Measurements from ENCODE around the gene DLST. TPM values are rescaled to one million over a fixed set of nuclear protein-coding genes. Genes with fewer than 3 reads are reported as not detected.

Gene DLST
- total RNA-seq, 4 donors from 2014 or later = 79.1 to 190 (median 97.2) TPM

DNA sequence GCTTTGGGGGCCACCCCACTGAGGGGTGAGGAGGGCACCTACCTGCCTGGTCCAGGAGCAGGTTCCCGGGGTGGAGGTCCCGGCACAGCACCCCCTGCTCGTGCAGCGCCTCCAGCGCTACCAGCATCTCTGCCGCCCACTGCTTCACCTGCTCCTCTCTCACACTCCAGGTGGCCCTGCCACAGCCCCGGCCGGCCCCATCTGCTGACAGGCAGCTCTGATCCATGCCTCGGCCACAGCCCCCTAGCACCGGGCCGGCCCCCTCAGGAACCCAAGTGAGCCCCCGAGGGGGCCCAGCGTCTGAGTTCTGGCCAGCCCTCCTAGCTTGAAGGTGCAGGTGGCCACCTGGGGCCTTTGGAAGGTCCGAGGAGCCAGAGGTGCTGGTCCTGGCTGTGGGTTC, 27.8 kb downstream of the DLST start:
- Histone ChIP-seq H3K36me3 (peaks cover 3% of the 10 kb centered on the region), H3K27me3 (no peaks in the 10 kb centered on the region), H3K4me3 (no peak overlapping the region), H3K27ac (no peak overlapping the region), H3K9me3 (no peaks in the 10 kb centered on the region), H3K4me1 (peaks cover 56% of the 10 kb centered on the region)
- no peak for TF ChIP-seq POLR2A (IDR thresholded peaks at IDR 0.05)
- TF ChIP-seq POLR2AphosphoS5 (IDR thresholded peaks at IDR 0.05) = no peak
- TF ChIP-seq, protein P1, sequence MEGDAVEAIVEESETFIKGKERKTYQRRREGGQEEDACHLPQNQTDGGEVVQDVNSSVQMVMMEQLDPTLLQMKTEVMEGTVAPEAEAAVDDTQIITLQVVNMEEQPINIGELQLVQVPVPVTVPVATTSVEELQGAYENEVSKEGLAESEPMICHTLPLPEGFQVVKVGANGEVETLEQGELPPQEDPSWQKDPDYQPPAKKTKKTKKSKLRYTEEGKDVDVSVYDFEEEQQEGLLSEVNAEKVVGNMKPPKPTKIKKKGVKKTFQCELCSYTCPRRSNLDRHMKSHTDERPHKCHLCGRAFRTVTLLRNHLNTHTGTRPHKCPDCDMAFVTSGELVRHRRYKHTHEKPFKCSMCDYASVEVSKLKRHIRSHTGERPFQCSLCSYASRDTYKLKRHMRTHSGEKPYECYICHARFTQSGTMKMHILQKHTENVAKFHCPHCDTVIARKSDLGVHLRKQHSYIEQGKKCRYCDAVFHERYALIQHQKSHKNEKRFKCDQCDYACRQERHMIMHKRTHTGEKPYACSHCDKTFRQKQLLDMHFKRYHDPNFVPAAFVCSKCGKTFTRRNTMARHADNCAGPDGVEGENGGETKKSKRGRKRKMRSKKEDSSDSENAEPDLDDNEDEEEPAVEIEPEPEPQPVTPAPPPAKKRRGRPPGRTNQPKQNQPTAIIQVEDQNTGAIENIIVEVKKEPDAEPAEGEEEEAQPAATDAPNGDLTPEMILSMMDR (IDR thresholded peaks at IDR 0.05) = no peak
- TF ChIP-seq EP300 (IDR thresholded peaks at IDR 0.05) = no peak
- DNase-seq (ENCODE audit: low spot score in 2 of 2) = no peak
- WGBS = 90% methylated on average over 6 of the region's 14 CpGs

- Histone ChIP-seq H3K27ac (no peak overlapping the region), H3K9me3 (no peaks in the 10 kb centered on the region), H3K4me3 (no peak overlapping the region), H3K36me3 (no peaks in the 10 kb centered on the region), H3K27me3 (no peaks in the 10 kb centered on the region), H3K4me1 (peaks cover 58% of the 10 kb centered on the region)
- TF ChIP-seq, protein P1 (IDR thresholded peaks at IDR 0.05) = no peak
- TF ChIP-seq EP300 (IDR thresholded peaks at IDR 0.05) (no peak), POLR2AphosphoS5 (IDR thresholded peaks at IDR 0.05) (no peak)
- 92% methylated on average over 10 of the region's 10 CpGs for WGBS
- DNase-seq (ENCODE audit: low spot score in 2 of 2) = no peak
These were observed 28.2 kb downstream of the DLST start for GRCh38 chr14:74909911-74910310.

DNA sequence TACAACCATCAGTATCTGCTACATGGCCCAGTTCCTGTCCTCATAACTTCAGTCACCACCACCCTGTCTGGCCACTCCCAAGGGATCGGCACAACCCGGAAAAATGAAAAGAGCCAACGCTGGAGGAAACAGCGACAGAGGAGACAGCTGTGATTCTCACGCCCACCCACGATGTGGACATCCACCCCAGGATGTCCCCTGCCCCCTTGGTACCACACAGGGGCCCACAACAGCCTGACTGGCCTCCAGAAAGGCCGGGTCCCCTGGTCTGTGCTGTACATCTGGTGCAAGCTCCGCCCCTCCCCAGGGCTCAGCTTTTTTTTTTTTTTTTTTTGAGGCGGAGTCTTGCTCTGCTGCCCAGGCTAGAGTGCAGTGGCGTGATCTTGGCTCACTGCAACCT, 28.8 kb downstream of the DLST start:
- Histone ChIP-seq H3K36me3 (no peaks in the 10 kb centered on the region), H3K9me3 (no peaks in the 10 kb centered on the region), H3K4me1 (peaks cover 58% of the 10 kb centered on the region), H3K27me3 (no peaks in the 10 kb centered on the region), H3K27ac (no peak overlapping the region), H3K4me3 (no peak overlapping the region)
- no peak for DNase-seq (ENCODE audit: low spot score in 2 of 2)
- 38% methylated on average over 10 of the region's 10 CpGs for WGBS
- TF ChIP-seq POLR2AphosphoS5 (IDR thresholded peaks at IDR 0.05) (no peak), POLR2A (IDR thresholded peaks at IDR 0.05) (no peak), EP300 (IDR thresholded peaks at IDR 0.05) (no peak)
- TF ChIP-seq, protein P1 (IDR thresholded peaks at IDR 0.05) = no peak

DNA sequence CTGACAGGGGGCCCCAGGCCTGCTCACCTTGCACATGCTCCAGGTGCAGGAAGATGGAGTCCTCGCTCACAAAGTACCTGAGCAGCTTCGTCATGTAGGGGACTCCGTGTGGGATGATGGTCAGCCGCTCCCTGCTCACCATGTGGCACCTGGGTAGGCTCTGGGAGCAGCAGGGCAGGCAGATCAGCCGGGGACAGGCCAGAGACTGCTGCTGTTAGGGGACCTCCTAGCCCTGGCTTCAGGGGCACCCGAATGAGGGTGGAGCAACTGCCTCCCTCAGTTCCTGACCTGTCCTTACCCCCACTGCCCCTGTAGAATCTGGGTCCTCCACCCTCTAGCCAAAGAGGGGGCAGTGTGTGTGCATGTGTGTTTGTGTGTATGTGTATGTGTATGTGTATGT, 29.5 kb downstream of the DLST start:
- 92% methylated on average over 4 of the region's 6 CpGs for WGBS
- no peaks in the 10 kb centered on the region for H3K27me3 ChIP-seq
- no peaks in the 10 kb centered on the region for H3K36me3 ChIP-seq
- DNase-seq (ENCODE audit: low spot score in 2 of 2) = no peak
- H3K4me1 ChIP-seq = peaks cover 59% of the 10 kb centered on the region
- H3K9me3 ChIP-seq = no peaks in the 10 kb centered on the region
- no peak overlapping the region for H3K27ac ChIP-seq
- TF ChIP-seq EP300 (IDR thresholded peaks at IDR 0.05) = no peak
- TF ChIP-seq POLR2AphosphoS5 (IDR thresholded peaks at IDR 0.05) = no peak
- TF ChIP-seq, protein P1 (IDR thresholded peaks at IDR 0.05) = no peak
- no peak for TF ChIP-seq POLR2A (IDR thresholded peaks at IDR 0.05)
- H3K4me3 ChIP-seq = no peak overlapping the region

- H3K36me3 ChIP-seq = no peaks in the 10 kb centered on the region
- H3K27ac ChIP-seq = no peak overlapping the region
- TF ChIP-seq POLR2AphosphoS5 (IDR thresholded peaks at IDR 0.05) (no peak), POLR2A (IDR thresholded peaks at IDR 0.05) (no peak), EP300 (IDR thresholded peaks at IDR 0.05) (no peak)
- TF ChIP-seq, protein P1 (IDR thresholded peaks at IDR 0.05) = no peak
- WGBS = no CpG with 5 or more reads among the region's 5 CpGs
- H3K4me3 ChIP-seq = no peak overlapping the region
- H3K27me3 ChIP-seq = no peaks in the 10 kb centered on the region
- H3K9me3 ChIP-seq = no peaks in the 10 kb centered on the region
- peaks cover 59% of the 10 kb centered on the region for H3K4me1 ChIP-seq
- no peak for DNase-seq (ENCODE audit: low spot score in 2 of 2)
These were observed 30.0 kb downstream of the DLST start for GRCh38 chr14:74911704-74912103.

Data from suprapubic skin (tissue), 4 donors.